IPS DF 19.7 (cell line): ENCODE data around the gene LGALS12.

Experiments
- DNase-seq: peaks from one replicate; pipeline ENCODE4 v3.0.0-alpha.2; 2013; ENCODE audit warnings: low read depth, low spot score

Gene LGALS12

DNA sequence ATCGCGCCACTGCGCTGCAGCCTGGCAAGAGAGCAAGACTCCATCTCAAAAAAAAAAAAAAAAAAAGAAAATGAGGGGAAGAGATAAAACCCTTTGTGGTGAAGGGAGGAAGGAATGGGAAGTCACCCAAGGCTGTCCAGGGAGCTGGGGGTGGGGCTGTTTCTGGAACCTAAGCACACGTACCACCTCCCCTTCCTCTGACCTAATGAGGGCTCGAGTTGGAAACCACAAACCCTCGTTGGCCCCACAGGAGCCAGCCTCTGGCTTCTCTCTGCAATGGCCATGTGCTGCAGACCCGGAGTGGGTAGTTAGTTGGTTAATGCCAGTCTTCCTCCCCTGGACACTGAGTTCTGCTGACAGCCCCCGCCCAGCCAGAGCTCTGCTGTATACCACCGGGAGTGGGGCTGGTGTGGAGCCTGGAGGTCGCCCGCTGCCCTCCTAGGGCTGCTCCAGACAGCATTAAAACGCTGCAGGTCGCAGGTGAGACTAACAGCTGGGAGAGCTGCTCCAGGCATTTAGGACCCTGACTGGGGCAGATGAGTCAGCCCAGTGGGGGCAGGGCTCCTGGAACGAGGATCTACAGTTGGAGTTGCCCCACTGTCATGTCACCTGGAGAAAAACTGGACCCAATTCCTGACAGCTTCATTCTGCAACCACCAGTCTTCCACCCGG, at the start of gene LGALS12:
Gene LGALS12 (plus strand): TSS at position 228 of the 672 bp plus-strand sequence. CDS start 375 bp downstream, at position 603.
- DNase-seq, result no peak

- DNase-seq, result no peak
Measured at GRCh38 chr11:63459586-63459985, 46.3 kb upstream of the LGALS12 start.

DNA sequence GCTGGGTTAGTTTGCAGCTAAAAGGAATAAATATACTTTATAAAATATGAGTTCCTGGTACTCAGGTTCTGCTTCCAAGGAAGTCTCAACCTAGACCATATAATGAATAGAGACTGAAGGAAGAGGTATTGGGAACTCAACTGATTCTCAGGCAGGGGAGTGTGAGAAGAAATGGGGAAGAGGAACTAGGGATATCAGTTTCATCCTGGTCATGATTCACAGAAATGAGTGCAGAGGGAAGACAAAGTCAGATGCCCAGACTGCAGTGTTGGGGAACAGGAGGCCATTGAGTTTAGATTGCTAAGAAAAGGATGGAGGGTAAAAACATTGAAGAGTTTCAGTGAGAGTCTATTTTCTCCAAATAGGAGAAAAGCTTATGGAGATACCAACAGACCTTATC, 43.7 kb upstream of the LGALS12 start:
- DNase-seq, result no peak

- DNase-seq, result no peak
Measured at GRCh38 chr11:63470311-63470710, 35.6 kb upstream of the LGALS12 start.

DNA sequence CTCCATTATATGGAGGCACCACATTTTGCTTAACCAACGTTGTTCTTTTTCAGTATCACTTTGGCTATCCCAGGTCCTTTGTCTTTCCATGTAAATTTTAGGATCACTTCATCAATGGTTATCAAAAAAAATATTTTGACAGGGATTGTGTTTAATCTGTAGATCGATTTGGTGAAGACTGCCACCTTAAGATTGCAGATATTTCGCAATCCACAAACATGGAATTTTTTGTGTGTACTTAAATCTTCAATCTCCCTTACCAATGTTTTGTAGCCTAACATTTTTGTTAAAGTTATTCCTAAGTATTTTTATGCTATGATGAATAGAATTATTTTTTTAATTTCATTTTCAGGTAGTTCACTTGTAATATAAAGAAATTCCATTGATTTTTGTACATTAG, 33.5 kb upstream of the LGALS12 start:
- DNase-seq, result no peak

- no peak for DNase-seq
Measured at GRCh38 chr11:63476618-63477017, 29.3 kb upstream of the LGALS12 start.

- DNase-seq, result no peak
Measured at GRCh38 chr11:63478896-63479295, 27.0 kb upstream of the LGALS12 start.

DNA sequence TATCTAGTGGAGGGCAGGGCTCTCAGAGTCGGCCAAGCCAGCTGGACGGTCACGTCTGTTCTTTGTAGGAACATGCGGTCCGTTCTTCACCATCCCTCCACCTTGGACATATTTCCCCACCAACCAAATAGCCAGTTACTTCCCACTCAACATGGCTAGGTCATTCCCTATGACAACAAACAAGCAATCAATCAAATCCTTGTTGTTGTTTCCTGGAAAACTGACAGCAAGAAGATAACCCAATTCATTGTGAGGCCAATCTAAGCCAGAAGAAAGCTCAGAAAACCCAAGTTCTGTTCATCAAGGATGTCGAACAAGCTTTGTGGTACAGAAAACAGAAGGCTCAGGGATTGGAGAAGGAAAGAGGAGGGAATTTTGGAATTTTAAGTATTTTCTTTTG, 25.8 kb upstream of the LGALS12 start:
- DNase-seq, result no peak

DNA sequence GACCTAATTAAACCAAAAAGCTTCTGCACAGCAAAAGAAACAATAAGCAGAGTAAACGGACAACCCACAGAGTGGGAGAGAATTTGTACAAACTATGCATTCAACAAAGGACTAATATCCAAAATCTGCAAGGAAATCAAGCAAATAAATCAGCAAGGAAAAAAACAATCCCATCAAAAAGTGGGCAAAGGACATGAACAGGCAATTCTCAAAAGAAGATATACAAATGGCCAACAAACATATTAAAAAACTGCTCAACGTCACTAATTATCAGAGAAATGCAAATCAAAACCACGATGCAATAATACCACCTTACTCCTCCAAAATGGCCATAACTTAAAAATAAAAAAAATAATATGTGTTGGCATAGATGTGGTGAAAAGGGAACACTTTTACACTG, 20.1 kb upstream of the LGALS12 start:
- no peak for DNase-seq

DNA sequence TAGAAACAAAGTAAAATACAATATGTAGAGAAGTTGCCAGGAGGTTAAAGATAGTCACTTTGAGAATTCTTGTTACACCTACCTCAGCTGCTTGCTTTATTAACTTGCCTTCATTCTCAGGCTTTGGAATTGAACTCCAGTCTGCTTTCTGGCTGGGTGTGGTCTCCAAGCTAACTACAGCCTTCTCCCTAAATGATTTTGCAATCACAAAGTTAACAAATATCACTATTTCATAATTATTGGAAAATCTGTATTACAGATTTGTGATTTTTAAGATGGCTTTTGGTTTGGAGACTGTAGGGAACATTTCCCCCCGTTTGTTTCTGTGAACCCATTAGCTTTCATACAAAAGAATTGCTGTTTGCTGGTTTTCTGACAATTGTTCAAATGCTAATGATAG, 17.1 kb upstream of the LGALS12 start:
- DNase-seq, result no peak

GRCh38 chr11:63489879-63490278, 16.0 kb upstream of the LGALS12 start:
- DNase-seq, result peak; percentile 50

GRCh38 chr11:63490551-63491239, 15.2 kb upstream of the LGALS12 start, which contains the start of gene PLAAT5:
PLAAT5 (minus strand) TSS chr11:63491167; CDS start chr11:63491034, 133 bp downstream.
- no peak for DNase-seq

DNA sequence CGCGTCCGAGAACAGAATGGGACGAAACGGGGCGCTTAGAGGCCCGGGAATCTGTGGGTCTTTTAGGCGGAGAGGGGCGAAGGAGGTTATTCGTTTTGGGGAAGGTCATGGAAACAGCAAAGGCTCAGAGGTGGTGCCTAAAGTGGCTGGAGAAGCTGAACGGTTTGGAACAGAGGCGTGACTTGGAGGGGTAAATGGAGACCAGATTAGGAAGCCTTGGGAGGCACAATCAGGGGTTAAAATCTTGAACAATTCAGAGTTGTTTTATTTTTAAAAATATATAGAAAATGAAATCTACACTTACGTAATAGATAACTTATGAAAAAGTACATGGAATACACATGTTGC, 14.7 kb upstream of the LGALS12 start:
- DNase-seq, result no peak

- DNase-seq, result no peak
Measured at GRCh38 chr11:63491636-63492372, 14.1 kb upstream of the LGALS12 start.

DNA sequence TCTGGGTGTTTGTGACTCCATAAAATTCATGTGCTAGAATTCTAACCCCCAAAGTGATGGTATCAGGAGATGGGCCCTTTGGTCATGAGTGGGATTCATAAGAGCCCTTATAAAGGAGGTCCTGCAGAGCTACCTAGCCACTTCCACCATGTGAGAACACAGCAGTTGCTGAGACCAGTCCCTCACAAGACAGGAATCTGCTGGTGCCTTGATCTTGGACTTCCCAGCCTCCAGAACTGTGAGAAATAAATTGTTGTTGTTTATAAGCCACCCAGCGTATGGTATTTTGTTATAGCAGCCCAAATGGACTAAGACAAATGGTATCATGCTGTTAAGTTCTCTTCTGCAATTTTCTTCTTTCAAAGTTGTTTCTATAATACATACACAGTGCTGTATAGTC, 13.4 kb upstream of the LGALS12 start:
- no peak for DNase-seq

GRCh38 chr11:63493127-63493526, 12.8 kb upstream of the LGALS12 start:
- no peak for DNase-seq

GRCh38 chr11:63494975-63495374, 10.9 kb upstream of the LGALS12 start:
- no peak for DNase-seq

DNA sequence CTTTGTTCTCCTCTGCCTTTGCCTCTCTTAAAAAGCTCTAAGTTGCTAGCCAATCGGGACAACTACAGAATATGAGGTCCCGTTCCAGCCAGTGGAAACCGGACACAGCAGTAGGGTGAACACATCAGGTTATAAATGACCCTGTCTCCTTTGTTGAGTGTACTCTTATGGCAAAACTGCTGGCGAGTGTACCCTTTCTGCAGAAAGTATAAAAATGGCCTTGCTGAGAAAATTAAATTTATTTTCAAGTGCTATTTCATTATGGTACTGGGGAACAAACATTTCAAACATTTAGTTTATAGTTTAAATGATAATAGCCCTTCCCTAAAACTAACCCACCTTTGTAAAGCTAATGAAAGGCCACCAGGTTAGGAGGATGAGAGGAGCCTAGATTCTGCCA, 6.0 kb upstream of the LGALS12 start:
- no peak for DNase-seq

- no peak for DNase-seq
Measured at GRCh38 chr11:63501236-63501635, 4.6 kb upstream of the LGALS12 start.

DNA sequence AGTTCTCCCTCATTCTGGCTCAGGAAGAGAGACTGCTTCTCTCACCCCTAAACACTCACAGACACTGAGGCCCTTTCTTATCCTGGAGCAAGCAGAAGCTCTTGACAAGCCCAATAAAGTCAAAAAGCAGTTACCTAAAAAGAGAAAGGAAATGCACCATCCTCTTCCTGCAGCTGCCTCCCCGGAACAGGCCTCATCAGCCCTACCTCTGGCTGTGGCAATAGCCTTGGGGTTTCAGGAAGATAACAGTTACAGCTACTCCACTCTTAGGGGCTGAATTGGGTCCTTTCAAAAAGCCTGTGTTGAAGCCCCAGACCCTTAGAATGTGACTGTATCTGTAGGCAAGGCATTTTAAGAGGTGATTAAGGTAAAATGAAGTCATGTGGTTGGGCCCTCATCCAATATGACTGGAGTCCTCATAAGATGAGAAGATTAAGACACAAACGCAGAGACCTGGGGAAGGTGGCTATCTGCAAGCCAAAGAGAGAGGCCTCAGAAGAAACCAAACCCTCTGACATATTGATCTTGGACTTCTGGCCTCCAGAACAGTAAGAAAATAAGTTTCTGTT, 3.5 kb upstream of the LGALS12 start:
- no peak for DNase-seq

DNA sequence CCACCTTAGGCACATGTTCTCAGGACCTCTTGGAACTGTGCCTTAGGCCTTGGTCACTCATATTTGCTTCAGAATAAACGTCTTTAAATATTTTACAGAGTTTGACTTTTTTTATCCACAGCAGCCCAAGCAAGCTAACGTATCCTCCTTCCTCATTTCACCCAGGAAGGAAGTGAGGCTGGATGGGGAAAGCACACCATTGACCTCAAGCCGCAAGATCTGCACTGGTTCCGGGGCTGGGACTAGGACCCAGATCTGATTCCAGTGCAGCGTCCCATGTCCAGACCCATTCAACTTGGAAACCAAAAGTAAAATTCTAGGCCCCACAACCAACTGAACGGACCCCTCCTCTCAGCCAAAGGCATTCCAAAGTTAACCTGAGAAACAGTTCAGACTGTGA, 2.4 kb upstream of the LGALS12 start:
- DNase-seq, result no peak

- DNase-seq, result no peak
Measured at GRCh38 chr11:63504054-63504453, 1.8 kb upstream of the LGALS12 start.
